ENCODE results near the gene KIF25.

- TF ChIP-seq, protein P1, sequence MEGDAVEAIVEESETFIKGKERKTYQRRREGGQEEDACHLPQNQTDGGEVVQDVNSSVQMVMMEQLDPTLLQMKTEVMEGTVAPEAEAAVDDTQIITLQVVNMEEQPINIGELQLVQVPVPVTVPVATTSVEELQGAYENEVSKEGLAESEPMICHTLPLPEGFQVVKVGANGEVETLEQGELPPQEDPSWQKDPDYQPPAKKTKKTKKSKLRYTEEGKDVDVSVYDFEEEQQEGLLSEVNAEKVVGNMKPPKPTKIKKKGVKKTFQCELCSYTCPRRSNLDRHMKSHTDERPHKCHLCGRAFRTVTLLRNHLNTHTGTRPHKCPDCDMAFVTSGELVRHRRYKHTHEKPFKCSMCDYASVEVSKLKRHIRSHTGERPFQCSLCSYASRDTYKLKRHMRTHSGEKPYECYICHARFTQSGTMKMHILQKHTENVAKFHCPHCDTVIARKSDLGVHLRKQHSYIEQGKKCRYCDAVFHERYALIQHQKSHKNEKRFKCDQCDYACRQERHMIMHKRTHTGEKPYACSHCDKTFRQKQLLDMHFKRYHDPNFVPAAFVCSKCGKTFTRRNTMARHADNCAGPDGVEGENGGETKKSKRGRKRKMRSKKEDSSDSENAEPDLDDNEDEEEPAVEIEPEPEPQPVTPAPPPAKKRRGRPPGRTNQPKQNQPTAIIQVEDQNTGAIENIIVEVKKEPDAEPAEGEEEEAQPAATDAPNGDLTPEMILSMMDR (IDR thresholded peaks at IDR 0.05; ENCODE audit: insufficient read depth, low read length, poor library complexity, severe bottlenecking): no peak
- TF ChIP-seq EZH2phosphoT487 (conservative IDR thresholded peaks at IDR 0.05; ENCODE audit: low read length): no peak
Measured at GRCh38 chr6:168045141-168045691, 47.7 kb downstream of the KIF25 start.

Data from SU-DHL-6 (cell line).